H1 (cell line): ENCODE measurements around the gene PAQR9. TPM values are rescaled to one million over a fixed set of nuclear protein-coding genes. Genes with fewer than 3 reads are reported as not detected.
A peak's percentile ranks its signal among the peaks of the same experiment; 100 is the strongest.

ENCODE experiments used
- CTCF ChIA-PET: fragments of 300-600 bp; sonication (Branson Sonifier 250); formaldehyde crosslinking; loops from one replicate; lab custom pipeline; 2021; ENCODE audit not compliant: partially characterized antibody; lab: Charles Lee
- POLR2A ChIA-PET: fragments of 300-600 bp; sonication (Branson Sonifier 250); formaldehyde crosslinking; loops from one replicate; lab custom pipeline; 2021; ENCODE audit warnings: inconsistent platforms; ENCODE audit not compliant: partially characterized antibody; lab: Charles Lee
- DNase-seq, 2 experiments: peaks; one replicate each; pipeline versions ENCODE4 v3.0.0 to v3.0.0-alpha.2; 2010 to 2022; ENCODE audit warnings: low spot score in 2 of 2, low read depth in 1 of 2, mixed read lengths in 1 of 2
- FAIRE-seq: peaks from 2 replicates; lab custom pipeline; 2011; peaks lifted over from hg19 to GRCh38; lab: Jason Lieb, UNC
- H2AFZ ChIP-seq: 2 replicates; pipeline ENCODE4 v1.8.1; 2012; ENCODE audit warnings: low read length, inconsistent platforms
- H2AK5ac ChIP-seq: 2 replicates; pipeline ENCODE4 v1.6.1; 2013; ENCODE audit warnings: low read depth, low read length
- H2BK120ac ChIP-seq: replicated peaks from 2 replicates; pipeline ENCODE3; 2013; ENCODE audit warnings: low read depth, low read length, inconsistent platforms
- H2BK12ac ChIP-seq: 2 replicates; pipeline ENCODE4 v1.6.1; 2013; ENCODE audit warnings: low read depth, low read length
- H2BK15ac ChIP-seq: 2 replicates; pipeline ENCODE4 v1.6.1; 2013; ENCODE audit warnings: low read length
- H2BK20ac ChIP-seq: 2 replicates; pipeline ENCODE4 v1.6.1; 2013; ENCODE audit warnings: low read length
- H2BK5ac ChIP-seq: 2 replicates; pipeline ENCODE4 v1.6.1; 2013; ENCODE audit warnings: low read depth, low read length
- H3K14ac ChIP-seq: 2 replicates; pipeline ENCODE4 v1.6.1; 2013; ENCODE audit warnings: inconsistent platforms; ENCODE audit not compliant: insufficient read length
- H3K18ac ChIP-seq: 2 replicates; pipeline ENCODE4 v1.6.1; 2013; ENCODE audit warnings: low read length; ENCODE audit errors: extremely low read depth
- H3K23ac ChIP-seq: 2 replicates; pipeline ENCODE4 v1.6.1; 2013; ENCODE audit warnings: inconsistent platforms; ENCODE audit not compliant: insufficient read length
- H3K23me2 ChIP-seq: 2 replicates; pipeline ENCODE4 v1.6.1; 2013; ENCODE audit warnings: low read depth, low read length
- H3K27ac ChIP-seq: 2 replicates; pipeline ENCODE4 v1.6.1; 2011; ENCODE audit warnings: low read depth, low read length, inconsistent platforms
- H3K27me3 ChIP-seq, 4 experiments: replicated peaks in 1 of 4; 1 replicate in 1 of 4; 2 replicates in 3 of 4; pipeline versions ENCODE4 v1.6.1 to v1.8.1; 2011 to 2013; ENCODE audit warnings: low read length in 3 of 4, mild to moderate bottlenecking in 3 of 4, inconsistent platforms in 2 of 4, mixed read lengths in 2 of 4, moderate library complexity in 1 of 4; ENCODE audit not compliant: control insufficient read depth in 3 of 4, insufficient read depth in 3 of 4; ENCODE audit errors: extremely low read depth in 1 of 4
- H3K36me3 ChIP-seq, 4 experiments: 2 replicates each; pipeline versions ENCODE4 v1.6.1 to v1.8.1; 2011 to 2013; ENCODE audit warnings: mild to moderate bottlenecking in 4 of 4, low read length in 3 of 4, moderate library complexity in 2 of 4, control low read depth in 1 of 4, inconsistent platforms in 1 of 4; ENCODE audit not compliant: insufficient read depth in 4 of 4, control insufficient read depth in 2 of 4
- H3K4ac ChIP-seq: replicated peaks from 2 replicates; pipeline ENCODE3; 2013; ENCODE audit warnings: low read length, low read depth, mixed read lengths, inconsistent platforms; ENCODE audit not compliant: insufficient read length
- H3K4me1 ChIP-seq, 4 experiments: replicated peaks in 1 of 4; 1 replicate in 1 of 4; 2 replicates in 3 of 4; pipeline versions ENCODE4 v1.6.1 to v1.8.1; 2011 to 2013; ENCODE audit warnings: low read length in 3 of 4, inconsistent platforms in 2 of 4, mixed read lengths in 1 of 4; ENCODE audit not compliant: insufficient read depth in 4 of 4, control insufficient read depth in 3 of 4
- H3K4me2 ChIP-seq, 2 experiments: 2 replicates each; pipeline versions ENCODE4 v1.6.1 to v1.8.1; 2011 to 2013; ENCODE audit warnings: low read depth in 2 of 2, low read length in 2 of 2, control low read depth in 1 of 2, inconsistent platforms in 1 of 2, mild to moderate bottlenecking in 1 of 2; ENCODE audit not compliant: insufficient read depth in 1 of 2
- H3K4me3 ChIP-seq, 4 experiments: fragments of 200-600, 300-600 bp in 1 of 4; sonication (generic), shearing (Covaris generic), sonication (Bioruptor Twin) in 1 of 4; 2 replicates each; pipeline versions ENCODE4 v1.5.1 to v1.8.1; 2011 to 2016; ENCODE audit warnings: low read length in 4 of 4, low read depth in 3 of 4, control low read depth in 2 of 4, inconsistent platforms in 2 of 4, mild to moderate bottlenecking in 2 of 4, mixed read lengths in 1 of 4, moderate library complexity in 1 of 4; ENCODE audit not compliant: insufficient read depth in 2 of 4; ENCODE audit errors: extremely low read depth in 1 of 4
- H3K56ac ChIP-seq: replicated peaks from 2 replicates; pipeline ENCODE3; 2013; ENCODE audit warnings: low read depth, mild to moderate bottlenecking, mixed read lengths, low read length, inconsistent platforms; ENCODE audit not compliant: insufficient read length
- H3K79me1 ChIP-seq: 2 replicates; pipeline ENCODE4 v1.6.1; 2013; ENCODE audit warnings: low read depth, low read length, control low read depth
- H3K79me2 ChIP-seq, 2 experiments: 2 replicates each; pipeline versions ENCODE4 v1.6.1 to v1.8.1; 2012 to 2013; ENCODE audit warnings: low read length in 2 of 2, mild to moderate bottlenecking in 2 of 2, inconsistent platforms in 1 of 2; ENCODE audit not compliant: insufficient read depth in 2 of 2, control insufficient read depth in 1 of 2
- H3K9ac ChIP-seq, 4 experiments: replicated peaks in 1 of 4; 1 replicate in 1 of 4; 2 replicates in 3 of 4; pipeline versions ENCODE4 v1.6.1 to v1.8.1; 2011 to 2013; ENCODE audit warnings: low read depth in 3 of 4, low read length in 3 of 4, control low read depth in 2 of 4, mild to moderate bottlenecking in 2 of 4, moderate library complexity in 2 of 4, inconsistent platforms in 1 of 4; ENCODE audit errors: extremely low read depth in 1 of 4
- H3K9me3 ChIP-seq, 2 experiments: 2 replicates each; pipeline versions ENCODE4 v1.6.1 to v1.8.1; 2012 to 2013; ENCODE audit warnings: mild to moderate bottlenecking in 2 of 2, moderate library complexity in 2 of 2, control low read depth in 1 of 2, inconsistent platforms in 1 of 2, low read depth in 1 of 2, low read length in 1 of 2, mixed read lengths in 1 of 2; ENCODE audit not compliant: insufficient read depth in 2 of 2
- H4K20me1 ChIP-seq, 2 experiments: replicated peaks in 1 of 2; 2 replicates each; pipeline versions ENCODE3 to v1.8.1; 2011 to 2013; ENCODE audit warnings: inconsistent platforms in 2 of 2, low read length in 2 of 2, mild to moderate bottlenecking in 1 of 2; ENCODE audit not compliant: insufficient read depth in 2 of 2, control insufficient read depth in 1 of 2
- H4K5ac ChIP-seq: 2 replicates; pipeline ENCODE4 v1.6.1; 2013; ENCODE audit warnings: low read length, low read depth, mixed read lengths, inconsistent platforms; ENCODE audit not compliant: insufficient read length
- H4K8ac ChIP-seq: 2 replicates; pipeline ENCODE4 v1.8.0; 2013; ENCODE audit warnings: mild to moderate bottlenecking, moderate library complexity, low read length, inconsistent platforms; ENCODE audit not compliant: insufficient read depth; ENCODE audit errors: extremely low read depth
- H4K91ac ChIP-seq: replicated peaks from 2 replicates; pipeline ENCODE3; 2013; ENCODE audit warnings: low read length, mixed read lengths, inconsistent platforms; ENCODE audit not compliant: insufficient read length
- EZH2 ChIP-seq: fragments of 200-600 bp; sonication (generic); IDR thresholded peaks from 2 replicates; pipeline ENCODE4 v1.7.1; 2012; ENCODE audit warnings: low read depth, mild to moderate bottlenecking, moderate library complexity, low read length, inconsistent platforms; ENCODE audit not compliant: severe bottlenecking
- KDM5A ChIP-seq: fragments of 200-600 bp; IDR thresholded peaks from 2 replicates; pipeline ENCODE4 v1.7.1; 2012; ENCODE audit warnings: mild to moderate bottlenecking, low read length, inconsistent platforms, mixed read lengths
- POLR2AphosphoS5 ChIP-seq: IDR thresholded peaks from 2 replicates; pipeline ENCODE4 v1.6.1; 2011; ENCODE audit warnings: low read depth, low read length
- RBBP5 ChIP-seq: IDR thresholded peaks from 2 replicates; pipeline ENCODE4 v1.7.1; 2012; ENCODE audit warnings: low read depth, mild to moderate bottlenecking, inconsistent platforms, low read length, moderate library complexity, borderline replicate concordance
- RNF2 ChIP-seq: fragments of 200-900, 300-1000 bp; sonication (generic); IDR thresholded peaks from 2 replicates; pipeline ENCODE4 v1.7.1; 2016; ENCODE audit warnings: borderline replicate concordance, low read depth, mild to moderate bottlenecking, antibody characterized with exemption, low read length; ENCODE audit not compliant: poor library complexity, severe bottlenecking; ENCODE audit errors: missing control alignments
- WGBS, 2 experiments: shearing (Covaris generic) in 1 of 2; methylation state at CpG; one replicate each; pipeline versions ENCODE4 v1.1.6 to v1.1.7; 2013 to 2015; ENCODE audit warnings: low lambda C conversion rate in 2 of 2, mixed read lengths in 2 of 2, inconsistent platforms in 1 of 2, low coverage in 1 of 2, missing lambda C conversion rate in 1 of 2; ENCODE audit not compliant: insufficient replicate concordance in 2 of 2, insufficient coverage in 1 of 2, insufficient read length in 1 of 2; ENCODE audit errors: extremely low coverage in 1 of 2, missing lambda C conversion rate in 1 of 2; 5-methylcytosine and 5-hydroxymethylcytosine counted together
- polyA plus RNA-seq, 7 experiments: library from polyadenylated mRNA; depleted of rRNA in 3 of 7; stranded (reverse) in 5 of 7; unstranded in 2 of 7; fragments of >200 nt in 5 of 7; fragments of 200-250 nt in 2 of 7; gene quantifications; 1 replicate in 5 of 7; 2 replicates in 1 of 7; 4 replicates in 1 of 7; pipeline versions ENCODE4 v1.2.1 to v1.2.3, GENCODE V29; 2011 to 2013; ENCODE audit warnings: missing spikeins in 2 of 7, mixed read lengths in 2 of 7
- total RNA-seq: library from RNA; stranded (reverse); fragmentation: NEBNext Ultra II Directional; extraction: Animal tissue kit (Norgen Biotek cat#: 25700); gene quantifications from 2 replicates; pipeline ENCODE4 v1.2.1, GENCODE V29; 2021

PAQR9 gene
- total and polyA plus RNA-seq, 2 of the 8 experiments (the other 6 are each of a cell fraction or from before 2014, with no cell fraction given) = 2.6 to 5.2 TPM

DNA sequence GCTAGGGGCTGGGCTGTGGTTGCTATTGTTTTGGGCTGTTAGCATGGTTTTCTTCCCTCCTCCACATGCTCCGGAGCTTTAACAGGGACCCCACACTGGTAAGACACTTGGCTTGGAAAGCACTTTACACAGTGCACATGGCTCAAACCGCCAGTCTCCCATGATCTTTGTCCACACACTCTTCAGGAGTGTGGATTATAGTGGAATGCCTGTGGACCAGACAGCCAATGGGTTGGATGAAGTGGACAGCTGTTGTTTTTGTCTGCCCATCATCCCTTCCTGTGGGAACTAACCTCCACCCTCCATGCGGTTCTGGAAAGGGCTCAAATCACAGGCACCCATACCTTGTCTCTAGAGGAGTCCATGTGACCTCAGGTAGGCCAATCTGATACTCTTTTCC lies 10.0 kb downstream of the PAQR9 start:
- no peak overlapping the region for H4K91ac ChIP-seq
- no peaks in the 10 kb centered on the region for H3K79me1 ChIP-seq
- no peaks in the 10 kb centered on the region for H3K36me3 ChIP-seq
- H3K9me3 ChIP-seq = no peaks in the 10 kb centered on the region
- ChIA-PET POLR2A (interaction anchor here (2.2 kb wide), 1 partner anchor 48 kb away, joined by 6 read pairs; the partner anchor contains the start of gene U2SURP), CTCF (interaction anchor here (0.8 to 2.4 kb wide), 10 partner anchors 11 to 247 kb away, joined by 3 to 12 read pairs (median 4); no protein-coding TSS in a partner anchor)
- no peak overlapping the region for H2BK15ac ChIP-seq
- no peak overlapping the region for H2BK5ac ChIP-seq
- H3K4me1 ChIP-seq = no peaks in the 10 kb centered on the region
- H3K23ac ChIP-seq = no peak overlapping the region
- no peak overlapping the region for H2BK20ac ChIP-seq
- H3K4me2 ChIP-seq = no peak overlapping the region
- H3K9ac ChIP-seq = no peak overlapping the region
- no peak overlapping the region for H3K27ac ChIP-seq
- H3K27me3 ChIP-seq = no peaks in the 10 kb centered on the region
- no peak overlapping the region for H3K14ac ChIP-seq
- no peak overlapping the region for H2BK120ac ChIP-seq
- no peak overlapping the region for H3K18ac ChIP-seq
- peak overlapping the region; percentile 70; the same call in 1 of the 2 replicates for H2AFZ ChIP-seq
- H2BK12ac ChIP-seq = no peak overlapping the region; the same call in 1 of the 2 replicates
- no peak overlapping the region for H4K8ac ChIP-seq
- H4K5ac ChIP-seq = no peak overlapping the region
- no peaks in the 10 kb centered on the region for H3K23me2 ChIP-seq
- DNase-seq (no peak), FAIRE-seq (no peak)
- H3K79me2 ChIP-seq = no peaks in the 10 kb centered on the region
- H4K20me1 ChIP-seq = no peaks in the 10 kb centered on the region
- 86% methylated on average over 3 of the region's 3 CpGs; no CpG with 5 or more reads in 1 of the 2 experiments for WGBS, 2 experiments
- no peak overlapping the region for H3K4ac ChIP-seq
- TF ChIP-seq POLR2AphosphoS5 (no peak), RBBP5 (no peak), RNF2 (no peak), EZH2 (no peak), KDM5A (no peak)
- H2AK5ac ChIP-seq = no peak overlapping the region
- no peak overlapping the region for H3K56ac ChIP-seq
- H3K4me3 ChIP-seq = no peak overlapping the region
